SK-MEL-5 (cell line): ENCODE measurements around the gene POP7. TPM values are rescaled to one million over a fixed set of nuclear protein-coding genes. Genes with fewer than 3 reads are reported as not detected.

Source experiments
- DNase-seq: peaks from one replicate; pipeline ENCODE4 v3.0.0-alpha.2; 2016; ENCODE audit warnings: low read depth, low spot score
- in situ Hi-C: cut with HindIII; loops from 2 replicates; pipeline ENCODE4 v1.10.0; 2016; ENCODE audit warnings: low sequenced_read_pairs, high pct_unique_total_duplicates, low pct_unique_long_range_greater_than_20kb
- total RNA-seq: library from RNA; depleted of rRNA; stranded (reverse); fragments of >200 nt; shearing (Covaris generic); gene quantifications from 2 replicates; pipeline ENCODE4 v1.2.3, GENCODE V29; 2014

Gene POP7
- total RNA-seq, 1 experiment from 2014 or later: 79.2 TPM

GRCh38 chr7:100677308-100678267 is 28.3 kb upstream of the POP7 start:
- no peak for DNase-seq
- in situ Hi-C loops: no loop called here

DNA sequence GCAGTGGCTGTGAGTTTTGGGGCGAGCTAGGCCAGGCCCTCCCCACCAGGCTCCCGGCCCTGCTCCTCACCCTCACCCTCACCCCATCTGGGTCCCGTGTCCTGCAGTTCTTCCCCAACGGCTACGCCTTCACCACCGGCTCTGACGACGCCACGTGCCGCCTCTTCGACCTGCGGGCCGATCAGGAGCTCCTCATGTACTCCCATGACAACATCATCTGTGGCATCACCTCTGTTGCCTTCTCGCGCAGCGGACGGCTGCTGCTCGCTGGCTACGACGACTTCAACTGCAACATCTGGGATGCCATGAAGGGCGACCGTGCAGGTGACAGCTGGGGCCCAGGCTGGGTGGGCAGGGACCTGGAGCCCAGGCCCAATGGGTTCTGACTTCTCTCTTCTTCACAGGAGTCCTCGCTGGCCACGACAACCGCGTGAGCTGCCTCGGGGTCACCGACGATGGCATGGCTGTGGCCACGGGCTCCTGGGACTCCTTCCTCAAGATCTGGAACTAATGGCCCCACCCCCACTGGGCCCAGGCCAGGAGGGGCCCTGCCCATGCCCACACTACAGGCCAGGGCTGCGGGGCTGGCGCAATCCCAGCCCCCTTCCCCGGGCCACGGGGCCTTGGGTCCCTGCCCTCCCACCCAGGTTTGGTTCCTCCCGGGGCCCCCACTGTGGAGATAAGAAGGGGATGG is 27.5 kb upstream of the POP7 start:
- in situ Hi-C loops: no loop called here

DNA sequence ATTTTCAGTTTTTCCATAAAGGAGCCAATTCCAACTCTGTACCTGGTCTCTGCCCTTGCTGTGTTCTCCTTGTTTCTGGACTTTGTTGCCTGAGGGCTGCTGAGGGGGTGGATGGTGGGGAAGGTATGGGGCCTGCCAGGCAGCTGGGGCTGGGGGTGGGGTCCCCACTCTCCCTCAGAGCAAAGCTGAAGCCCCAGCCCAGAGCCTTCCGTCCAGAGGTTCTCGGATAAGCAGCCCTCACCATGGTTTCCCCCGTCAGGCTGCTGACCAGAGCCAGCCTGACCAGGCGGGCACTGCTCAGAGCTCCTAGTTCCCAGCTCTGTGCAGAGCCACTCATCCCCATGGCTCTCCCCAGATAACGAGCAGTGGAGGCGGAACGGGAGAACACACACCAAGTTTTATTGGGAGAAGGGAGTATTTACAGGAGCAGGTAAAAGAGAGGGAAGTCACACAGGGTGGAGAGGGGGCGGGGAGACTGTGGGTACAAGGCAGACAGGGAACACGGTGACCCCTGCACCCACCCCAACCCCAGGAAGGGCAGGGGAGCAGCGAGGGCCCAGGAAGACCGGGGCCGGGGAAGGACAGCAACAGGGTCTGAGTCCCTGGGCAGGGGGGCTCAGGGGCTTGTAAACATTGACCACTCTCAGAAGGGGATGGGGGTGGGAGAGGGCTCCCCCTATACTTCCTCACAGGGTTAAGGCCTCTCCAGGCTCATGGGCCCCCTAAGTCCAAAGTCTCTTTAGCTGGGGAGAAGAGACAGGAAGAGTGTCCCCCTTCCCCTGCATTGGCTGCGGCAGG is 26.6 kb upstream of the POP7 start:
- DNase-seq: no peak
- in situ Hi-C loops: no loop called here

More for the DNA sequence above, 27.5 kb upstream of the POP7 start:
- no peak for DNase-seq

DNA sequence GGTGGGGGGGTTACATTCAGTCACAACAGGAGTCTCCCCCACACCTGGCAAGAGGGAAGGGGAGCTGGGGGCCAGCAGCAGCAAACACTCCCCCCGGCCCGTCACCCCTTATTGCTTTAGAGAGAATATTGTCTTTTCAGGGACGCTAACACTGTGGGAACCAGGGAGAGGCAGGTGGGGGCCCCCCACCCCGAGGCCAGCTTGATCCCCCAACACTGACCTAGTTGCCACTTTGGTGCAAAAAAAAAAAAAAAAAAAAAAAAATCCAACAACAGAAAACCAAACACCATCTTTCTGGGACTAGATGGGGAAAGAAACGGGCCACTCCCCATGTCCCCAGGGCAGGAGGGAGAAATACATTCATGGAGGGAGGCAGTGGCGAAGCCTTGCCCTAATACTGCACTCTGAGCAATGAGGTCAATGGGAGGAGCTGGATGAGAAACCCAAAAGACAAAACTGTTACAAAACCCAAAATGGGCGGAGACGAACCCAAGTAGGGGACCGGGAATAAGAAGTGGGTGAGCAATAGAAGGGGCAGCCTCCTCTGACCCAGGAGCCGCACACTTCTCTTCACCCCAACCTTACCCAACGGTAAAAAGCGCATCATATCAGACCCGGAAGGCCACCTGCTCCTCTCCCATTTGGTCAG is 25.9 kb upstream of the POP7 start:
- in situ Hi-C loops: no loop called here
- DNase-seq: peak; percentile 35

DNA sequence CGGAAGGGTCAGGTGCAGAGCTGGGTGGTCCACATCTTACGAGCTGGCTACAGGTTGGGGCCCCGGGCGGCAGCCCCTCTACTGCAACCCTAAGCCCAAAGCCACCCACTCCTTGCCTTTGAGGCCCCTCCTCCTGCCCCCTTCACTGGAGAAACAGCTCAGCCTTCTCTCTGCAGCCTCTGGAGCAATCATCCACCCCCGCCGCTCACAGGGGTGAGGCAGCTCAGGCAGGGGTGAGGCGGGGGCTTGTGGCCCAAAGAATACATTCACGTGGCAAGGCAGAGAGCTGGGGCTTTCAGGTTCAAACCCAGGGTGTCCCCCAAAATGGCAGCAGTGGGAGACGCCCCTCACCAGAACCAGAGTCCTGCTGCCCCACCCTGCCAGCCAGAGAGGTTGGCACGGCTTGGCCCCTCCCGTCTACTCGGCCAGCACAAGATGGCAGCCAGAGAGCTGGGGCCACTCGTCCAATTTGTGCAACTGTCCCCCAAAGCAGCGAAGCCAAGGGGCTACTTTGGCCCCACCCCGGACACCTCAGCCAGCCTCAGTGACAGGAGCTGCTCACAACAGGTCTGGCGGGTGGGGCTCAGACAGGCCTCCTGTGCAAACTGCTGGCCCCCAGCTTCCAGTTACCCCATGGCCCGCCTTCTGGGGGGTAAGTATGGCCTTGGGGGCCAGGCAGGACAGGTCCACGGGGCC is 25.2 kb upstream of the POP7 start:
- no peak for DNase-seq
- in situ Hi-C loops: no loop called here

GRCh38 chr7:100681491-100682227 is 24.3 kb upstream of the POP7 start:
- no peak for DNase-seq
- in situ Hi-C loops: no loop called here

- DNase-seq: no peak
- in situ Hi-C loops: no loop called here
Observed at GRCh38 chr7:100682228-100682741, 23.6 kb upstream of the POP7 start.

GRCh38 chr7:100682991-100683658 is 22.8 kb upstream of the POP7 start:
- in situ Hi-C loops: no loop called here
- no peak for DNase-seq

DNA sequence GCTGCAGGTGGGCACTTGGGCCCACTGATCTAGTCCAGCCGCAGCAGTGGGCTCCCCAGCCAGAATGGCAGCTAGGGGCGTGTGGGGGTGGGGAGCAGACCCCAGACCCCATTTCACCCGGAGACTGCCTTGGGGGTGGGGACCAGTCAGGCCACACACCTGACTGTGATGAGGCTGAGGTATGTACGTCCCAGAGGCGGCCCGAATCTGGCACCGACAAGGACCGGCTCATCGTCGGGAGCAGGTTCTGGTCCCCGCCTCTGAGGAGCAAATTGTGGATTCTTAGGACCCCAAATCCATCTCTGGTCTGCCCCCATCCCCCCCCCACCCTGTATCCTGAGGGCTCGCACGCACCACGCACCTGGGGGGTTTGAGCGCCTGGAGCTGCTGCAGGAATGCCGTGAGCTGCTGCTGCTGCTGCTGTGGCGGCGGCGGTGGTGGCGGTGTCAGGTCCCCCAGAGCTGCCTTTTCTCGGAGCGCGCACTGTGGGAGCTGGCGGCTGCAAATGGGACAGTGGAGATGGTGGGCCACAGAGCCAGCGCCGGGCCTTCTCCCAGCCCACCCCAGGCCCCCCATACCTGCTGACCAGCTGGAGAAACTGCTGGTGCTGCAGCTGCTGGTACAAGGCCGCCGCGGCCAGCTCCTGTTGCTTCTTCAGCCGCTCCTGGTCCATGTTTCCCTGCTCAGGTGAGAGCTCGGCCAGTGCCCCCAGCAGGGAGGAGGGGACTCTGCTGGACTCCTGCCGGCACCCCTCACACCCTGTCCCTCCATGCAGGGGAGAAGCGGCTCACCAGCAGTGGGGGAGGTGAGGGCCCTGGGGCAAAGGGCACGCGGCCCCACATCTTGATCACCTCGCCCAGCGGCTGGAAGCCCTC is 22.0 kb upstream of the POP7 start:
- in situ Hi-C loops: no loop called here
- no peak for DNase-seq

GRCh38 chr7:100684534-100685042 is 21.3 kb upstream of the POP7 start:
- in situ Hi-C loops: no loop called here
- no peak for DNase-seq

GRCh38 chr7:100685049-100685605 is 20.8 kb upstream of the POP7 start:
- DNase-seq: no peak
- in situ Hi-C loops: no loop called here

GRCh38 chr7:100685631-100686145 is 20.2 kb upstream of the POP7 start:
- no peak for DNase-seq
- in situ Hi-C loops: no loop called here

DNA sequence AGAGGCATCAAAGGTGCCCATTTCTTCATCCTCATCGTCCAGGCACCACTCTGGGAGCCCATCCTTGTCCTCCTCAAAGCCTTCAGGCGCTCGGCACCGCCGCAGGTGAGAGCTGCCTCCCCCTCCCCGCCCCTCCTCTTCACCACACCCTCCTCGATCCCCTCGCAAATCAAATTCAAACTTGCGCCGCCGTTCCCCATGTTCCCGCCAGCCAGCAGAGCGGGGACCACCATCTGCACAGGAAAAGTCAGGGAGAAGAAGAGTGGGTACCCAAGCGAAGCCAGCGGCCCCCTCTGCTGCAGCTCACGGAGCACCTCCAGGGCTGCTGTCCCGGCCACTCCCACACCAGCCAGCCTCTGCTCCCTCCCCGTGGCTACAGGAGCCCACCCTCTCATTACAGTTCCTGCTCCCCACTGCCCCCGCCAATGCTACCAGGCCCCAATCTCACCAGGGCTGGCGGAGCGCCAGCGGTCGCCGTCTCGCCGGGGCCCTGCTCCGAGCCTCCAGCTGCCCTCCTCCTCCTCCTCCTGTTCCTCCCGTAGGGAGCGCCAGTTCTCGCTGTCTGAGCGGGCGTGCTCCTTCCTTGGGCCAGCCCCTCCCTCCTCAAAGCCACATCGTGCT is 19.6 kb upstream of the POP7 start:
- no peak for DNase-seq
- in situ Hi-C loops: no loop called here

DNA sequence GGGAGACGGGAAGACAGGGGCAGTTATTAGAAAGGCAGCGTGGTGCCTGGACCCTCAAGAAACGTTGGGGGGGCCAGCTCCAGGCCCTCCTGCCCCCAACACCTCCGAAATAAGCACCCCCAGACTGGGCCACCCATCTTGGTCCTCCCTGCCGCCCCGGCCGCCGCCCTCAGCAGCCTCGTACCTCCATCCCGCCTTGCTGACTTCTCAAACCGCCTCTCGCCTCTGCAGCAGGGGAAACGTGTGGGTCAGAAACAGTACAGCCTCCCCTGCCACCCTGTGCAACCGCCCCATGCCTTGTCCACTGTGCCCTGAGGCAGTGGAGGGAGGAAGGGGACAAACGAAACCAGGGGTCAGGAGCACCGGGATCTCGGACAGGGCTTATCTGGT is 19.1 kb upstream of the POP7 start:
- DNase-seq: no peak
- in situ Hi-C loops: no loop called here
